SU-DHL-6 (cell line): Measurements from ENCODE around the gene FIZ1.
A peak's percentile ranks its signal among the peaks of the same experiment; 100 is the strongest.

Experiments used
- H2AFZ ChIP-seq: fragments of 200-600 bp; sonication (generic); 2 replicates; pipeline ENCODE4 v1.6.1; 2014; ENCODE audit warnings: low read depth, mild to moderate bottlenecking, moderate library complexity, mixed read lengths, antibody characterized with exemption, low read length; ENCODE audit not compliant: severe bottlenecking
- H3F3A ChIP-seq: fragments of 200-600 bp; shearing (Covaris generic); 2 replicates; pipeline ENCODE4 v1.6.0; 2016; ENCODE audit warnings: antibody characterized with exemption, mild to moderate bottlenecking; ENCODE audit not compliant: insufficient read depth
- H3K27ac ChIP-seq: fragments of 200-600 bp; sonication (generic); 2 replicates; pipeline ENCODE4 v1.5.1; 2016; ENCODE audit warnings: low read depth, mild to moderate bottlenecking, low read length, moderate library complexity, mixed read lengths
- H3K27me3 ChIP-seq: fragments of 200-600 bp; sonication (generic), shearing (Covaris generic); 2 replicates; pipeline ENCODE4 v1.6.0; 2014; ENCODE audit warnings: mild to moderate bottlenecking, low read length
- H3K36me3 ChIP-seq: fragments of 200-600 bp; sonication (generic); 2 replicates; pipeline ENCODE4 v1.6.1; 2014; ENCODE audit warnings: mild to moderate bottlenecking, low read length, mixed read lengths
- H3K4me2 ChIP-seq: fragments of 300-600, 200-600 bp; shearing (Covaris generic), sonication (generic); 2 replicates; pipeline ENCODE4 v1.6.0; 2014; ENCODE audit warnings: low read length, low read depth, mild to moderate bottlenecking; ENCODE audit not compliant: poor library complexity, severe bottlenecking
- H3K4me3 ChIP-seq: fragments of 200-600 bp; sonication (generic); 2 replicates; pipeline ENCODE4 v1.5.1; 2014; ENCODE audit warnings: antibody characterized with exemption, low read length, mild to moderate bottlenecking, mixed read lengths; ENCODE audit not compliant: insufficient read depth, poor library complexity, severe bottlenecking
- H3K79me2 ChIP-seq: fragments of 200-600 bp; sonication (generic); 2 replicates; pipeline ENCODE4 v1.6.1; 2014; ENCODE audit warnings: mild to moderate bottlenecking, low read length, moderate library complexity; ENCODE audit not compliant: insufficient read depth
- H3K9ac ChIP-seq: fragments of 200-600 bp; sonication (generic); 2 replicates; pipeline ENCODE4 v1.7.0; 2014; ENCODE audit warnings: mild to moderate bottlenecking, low read length
- H3K9me2 ChIP-seq: fragments of 200-600 bp; sonication (generic); replicated peaks from 2 replicates; pipeline ENCODE4 v1.6.1; 2014; ENCODE audit warnings: low read length; ENCODE audit not compliant: insufficient read depth
- H3K9me3 ChIP-seq: fragments of 200-600 bp; sonication (generic); 2 replicates; pipeline ENCODE4 v1.6.1; 2014; ENCODE audit warnings: low read length, mixed read lengths; ENCODE audit not compliant: insufficient read depth
- H4K20me1 ChIP-seq: fragments of 200-600 bp; sonication (generic); 2 replicates; pipeline ENCODE4 v1.6.1; 2014; ENCODE audit warnings: low read depth, mild to moderate bottlenecking, antibody characterized with exemption, low read length, moderate library complexity, mixed read lengths
- CTCF ChIP-seq: fragments of 200-600 bp; sonication (generic); IDR thresholded peaks from one replicate; pipeline ENCODE4 v1.5.1; 2017; ENCODE audit warnings: antibody characterized with exemption, mild to moderate bottlenecking, low read length, moderate library complexity; ENCODE audit not compliant: insufficient read depth, poor library complexity, severe bottlenecking
- EZH2phosphoT487 ChIP-seq: fragments of 200-600 bp; sonication (generic), shearing (Covaris generic); conservative IDR thresholded peaks from 2 replicates; pipeline ENCODE4 v1.6.1; 2018; ENCODE audit warnings: mild to moderate bottlenecking, antibody characterized with exemption, low read length, moderate library complexity, mixed read lengths

FIZ1 gene

GRCh38 chr19:55642153-55643002, 43.1 kb upstream of the FIZ1 start:
- Histone ChIP-seq H3K4me3 (peak overlapping the region; percentile 99), H3K36me3 (no peaks in the 10 kb centered on the region; the same call in 1 of the 2 replicates), H3F3A (peaks cover 52% of the 10 kb centered on the region), H3K9ac (peak overlapping the region; percentile 98), H4K20me1 (no peaks in the 10 kb centered on the region), H3K4me2 (peak overlapping the region; percentile 71), H3K27me3 (no peaks in the 10 kb centered on the region), H3K9me2 (no peaks in the 10 kb centered on the region), H2AFZ (no peak overlapping the region), H3K9me3 (no peaks in the 10 kb centered on the region), H3K27ac (peak overlapping the region; percentile 90), H3K79me2 (peaks cover 29% of the 10 kb centered on the region)
- TF ChIP-seq EZH2phosphoT487 (no peak), CTCF (no peak)

GRCh38 chr19:55641426-55642152, 42.3 kb upstream of the FIZ1 start:
- peaks cover 32% of the 10 kb centered on the region for H3K79me2 ChIP-seq
- peak overlapping the region; percentile 8 for H2AFZ ChIP-seq
- peak overlapping the region; percentile 90 for H3K27ac ChIP-seq
- no peaks in the 10 kb centered on the region for H3K9me3 ChIP-seq
- peaks cover 44% of the 10 kb centered on the region for H3F3A ChIP-seq
- TF ChIP-seq EZH2phosphoT487 (no peak), CTCF (no peak)
- H3K4me2 ChIP-seq = peak overlapping the region; percentile 71
- H3K9ac ChIP-seq = peak overlapping the region; percentile 98
- no peaks in the 10 kb centered on the region for H3K27me3 ChIP-seq
- H4K20me1 ChIP-seq = no peaks in the 10 kb centered on the region
- no peaks in the 10 kb centered on the region; the same call in 1 of the 2 replicates for H3K36me3 ChIP-seq
- peak overlapping the region; percentile 99 for H3K4me3 ChIP-seq
- no peaks in the 10 kb centered on the region for H3K9me2 ChIP-seq

GRCh38 chr19:55640577-55641425, 41.5 kb upstream of the FIZ1 start, which contains the start of gene ZNF580:
Gene ZNF580 (plus strand): TSS chr19:55641002. CDS start chr19:55642509, 1,507 bp downstream.
- Histone ChIP-seq H3K79me2 (peaks cover 38% of the 10 kb centered on the region), H4K20me1 (no peaks in the 10 kb centered on the region), H3K36me3 (no peaks in the 10 kb centered on the region; the same call in 1 of the 2 replicates), H3K27me3 (no peaks in the 10 kb centered on the region), H3K9ac (peak within 1 kb of the TSS; percentile 98), H2AFZ (peak within 1 kb of the TSS; percentile 8), H3F3A (peaks cover 42% of the 10 kb centered on the region), H3K4me3 (peak within 1 kb of the TSS; percentile 99), H3K4me2 (peak within 1 kb of the TSS; percentile 71), H3K9me2 (no peaks in the 10 kb centered on the region), H3K9me3 (no peaks in the 10 kb centered on the region), H3K27ac (peak within 1 kb of the TSS; percentile 90)
- TF ChIP-seq CTCF (no peak), EZH2phosphoT487 (no peak)
